Sigmoid colon (tissue), 4 donors: ENCODE measurements around the gene NOS1AP.

Source experiments
- EP300 ChIP-seq, 4 donors: sonication (generic); formaldehyde crosslinking; IDR thresholded peaks; one replicate each; pipeline ENCODE4 v1.6.1; 2017; ENCODE audit warnings: antibody characterized with exemption in 4 of 4
- POLR2A ChIP-seq, 2 donors: fragments of 450-650 bp; IDR thresholded peaks; one replicate each; pipeline ENCODE4 v1.6.1; 2016; ENCODE audit warnings: antibody characterized with exemption in 2 of 2, mild to moderate bottlenecking in 2 of 2, moderate library complexity in 2 of 2
- POLR2AphosphoS5 ChIP-seq, 4 donors: sonication (generic); formaldehyde crosslinking; IDR thresholded peaks; one replicate each; pipeline ENCODE4 v1.6.1; 2017; ENCODE audit warnings: antibody characterized with exemption in 4 of 4
- TF ChIP-seq, protein P1 (sequence below), 4 experiments: fragments of 450-650 bp in 3 of 4; fragments of 200-600 bp in 1 of 4; IDR thresholded peaks; one replicate each; pipeline ENCODE4 v1.5.1; 2016 to 2019; ENCODE audit warnings: antibody characterized with exemption in 4 of 4, mild to moderate bottlenecking in 3 of 4, moderate library complexity in 2 of 4

DNA sequence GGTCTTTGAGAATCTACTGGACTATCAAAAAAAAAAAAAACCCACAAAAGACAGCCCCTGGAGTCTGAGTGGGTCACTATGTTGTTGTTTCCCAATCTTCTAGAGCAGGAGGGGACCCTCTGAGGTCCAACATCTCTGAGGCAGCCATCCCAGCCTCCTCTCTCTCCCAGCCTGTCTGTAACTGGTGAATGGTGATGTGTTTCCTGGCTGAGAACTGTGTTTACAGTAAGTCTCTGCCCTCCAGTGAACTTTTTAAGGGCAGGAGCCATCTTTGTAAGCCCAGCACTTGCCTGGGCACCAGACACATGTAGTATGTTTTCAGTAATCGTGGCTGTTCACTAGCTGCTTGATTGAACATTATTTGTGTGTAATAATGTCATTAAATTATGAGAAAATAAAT is 221.5 kb downstream of the NOS1AP start:
- TF ChIP-seq, protein P1, sequence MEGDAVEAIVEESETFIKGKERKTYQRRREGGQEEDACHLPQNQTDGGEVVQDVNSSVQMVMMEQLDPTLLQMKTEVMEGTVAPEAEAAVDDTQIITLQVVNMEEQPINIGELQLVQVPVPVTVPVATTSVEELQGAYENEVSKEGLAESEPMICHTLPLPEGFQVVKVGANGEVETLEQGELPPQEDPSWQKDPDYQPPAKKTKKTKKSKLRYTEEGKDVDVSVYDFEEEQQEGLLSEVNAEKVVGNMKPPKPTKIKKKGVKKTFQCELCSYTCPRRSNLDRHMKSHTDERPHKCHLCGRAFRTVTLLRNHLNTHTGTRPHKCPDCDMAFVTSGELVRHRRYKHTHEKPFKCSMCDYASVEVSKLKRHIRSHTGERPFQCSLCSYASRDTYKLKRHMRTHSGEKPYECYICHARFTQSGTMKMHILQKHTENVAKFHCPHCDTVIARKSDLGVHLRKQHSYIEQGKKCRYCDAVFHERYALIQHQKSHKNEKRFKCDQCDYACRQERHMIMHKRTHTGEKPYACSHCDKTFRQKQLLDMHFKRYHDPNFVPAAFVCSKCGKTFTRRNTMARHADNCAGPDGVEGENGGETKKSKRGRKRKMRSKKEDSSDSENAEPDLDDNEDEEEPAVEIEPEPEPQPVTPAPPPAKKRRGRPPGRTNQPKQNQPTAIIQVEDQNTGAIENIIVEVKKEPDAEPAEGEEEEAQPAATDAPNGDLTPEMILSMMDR (IDR thresholded peaks at IDR 0.05), result no peak
- TF ChIP-seq POLR2A (IDR thresholded peaks at IDR 0.05) (no peak), EP300 (IDR thresholded peaks at IDR 0.05) (no peak), POLR2AphosphoS5 (IDR thresholded peaks at IDR 0.05) (no peak)
